T47D (cell line): ENCODE measurements around the gene SFTPA1.
A peak's percentile ranks its signal among the peaks of the same experiment; 100 is the strongest.
"Not testable (repeated sequence)": the region's sequence is repeated elsewhere in the genome, so short reads cannot be mapped to it uniquely, and the experiment has no call there.

ENCODE experiments used
- DNase-seq, 2 experiments: peaks; one replicate each; pipeline versions ENCODE4 v3.0.0 to v3.0.0-alpha.2; 2011 to 2012; ENCODE audit warnings: low read depth in 1 of 2, low spot score in 1 of 2
- JUND ChIP-seq: IDR thresholded peaks from 2 replicates; pipeline ENCODE4 v1.6.1; 2012; ENCODE audit warnings: low read depth
- in situ Hi-C: cut with HindIII; loops from 2 replicates; pipeline ENCODE4 v1.10.0; 2016; ENCODE audit warnings: low sequenced_read_pairs, low pct_unique_long_range_greater_than_20kb

The SFTPA1 gene

DNA sequence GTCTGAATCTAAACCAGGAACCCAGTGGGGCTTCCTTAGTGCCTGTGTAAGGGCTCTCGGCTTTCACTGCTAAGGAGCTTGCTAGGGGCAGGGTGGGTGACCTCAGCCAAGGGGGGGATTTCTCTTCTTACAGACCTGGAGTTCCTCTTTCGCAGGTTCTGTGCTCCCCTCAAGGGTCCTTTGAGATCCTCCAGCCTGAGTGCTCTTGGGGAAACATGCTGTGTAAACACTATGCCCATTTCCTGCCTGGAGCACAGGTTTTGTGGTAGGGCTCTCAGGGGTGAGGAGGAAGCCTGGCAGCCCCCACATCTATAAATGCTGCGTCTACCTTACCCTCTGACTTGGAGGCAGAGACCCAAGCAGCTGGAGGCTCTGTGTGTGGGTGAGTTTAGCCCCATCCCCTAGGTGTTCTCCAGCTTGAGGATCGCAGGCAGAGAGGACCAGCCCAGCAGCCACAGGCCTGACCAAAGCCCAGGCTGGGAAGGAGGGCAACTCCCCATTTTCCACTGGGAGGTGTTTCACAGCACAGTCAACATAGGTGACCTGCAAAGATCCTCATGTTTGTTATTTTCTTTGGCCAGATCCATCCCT, at the start of gene SFTPA1:
Gene SFTPA1, plus strand, starts transcription at position 339 of the 591 bp plus-strand sequence. CDS start 887 bp downstream, outside the sequence.
- TF ChIP-seq JUND: no peak
- in situ Hi-C loops: no loop called here
- no peak for DNase-seq

DNA sequence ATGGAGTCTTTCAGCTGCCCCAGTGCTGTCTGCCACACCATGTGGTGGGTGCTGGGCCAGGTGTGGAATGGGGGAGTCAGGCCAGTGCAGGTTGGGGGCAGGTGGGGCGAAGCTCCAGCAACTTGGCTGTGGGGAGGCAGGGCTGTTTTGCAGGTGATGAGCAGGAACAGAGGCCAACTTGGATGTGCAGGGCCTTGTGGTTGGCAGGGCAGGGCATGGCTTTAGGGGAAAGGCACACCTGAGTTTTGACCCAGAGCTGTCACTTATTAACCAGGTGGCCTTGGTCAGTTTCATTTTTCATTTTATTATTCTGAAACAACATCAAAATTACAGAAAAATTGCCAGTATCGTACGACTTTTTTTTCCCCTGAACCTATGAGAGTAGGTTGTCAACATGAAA, 49.5 kb upstream of the SFTPA1 start:
- no peak for TF ChIP-seq JUND
- DNase-seq: no peak
- in situ Hi-C loops: no loop called here

DNA sequence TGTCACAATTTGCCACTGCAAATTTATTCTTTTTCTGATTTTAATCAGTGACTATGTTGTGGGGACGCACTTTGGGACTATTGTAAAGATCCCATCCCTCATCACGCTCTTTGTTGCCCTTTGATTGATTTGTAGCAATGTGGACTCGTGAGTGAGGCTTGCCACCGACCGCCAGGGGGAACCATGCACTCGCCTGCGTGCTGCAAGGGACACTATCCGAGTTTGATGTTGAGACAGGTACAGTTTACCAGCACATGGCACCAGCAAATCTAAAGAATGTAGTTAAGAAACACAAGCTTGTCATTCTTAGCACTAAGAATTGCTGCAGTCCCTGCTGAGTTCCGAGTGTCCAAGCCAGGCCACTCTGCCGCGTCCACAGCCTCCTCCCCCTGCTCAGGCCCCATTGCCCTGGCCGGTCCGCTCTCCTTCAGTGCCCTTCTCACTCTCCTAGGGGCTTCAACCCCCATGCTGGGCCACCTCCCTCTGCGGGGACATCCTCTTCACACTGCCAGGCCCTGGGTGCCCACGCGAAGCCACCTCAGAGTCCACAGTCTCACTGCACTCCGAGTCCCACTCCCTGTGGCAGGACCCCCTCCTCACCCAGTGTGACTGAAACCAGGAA, 48.5 kb upstream of the SFTPA1 start:
- TF ChIP-seq JUND: no peak
- in situ Hi-C loops: no loop called here
- peak; percentile 69 to 86 for DNase-seq

DNA sequence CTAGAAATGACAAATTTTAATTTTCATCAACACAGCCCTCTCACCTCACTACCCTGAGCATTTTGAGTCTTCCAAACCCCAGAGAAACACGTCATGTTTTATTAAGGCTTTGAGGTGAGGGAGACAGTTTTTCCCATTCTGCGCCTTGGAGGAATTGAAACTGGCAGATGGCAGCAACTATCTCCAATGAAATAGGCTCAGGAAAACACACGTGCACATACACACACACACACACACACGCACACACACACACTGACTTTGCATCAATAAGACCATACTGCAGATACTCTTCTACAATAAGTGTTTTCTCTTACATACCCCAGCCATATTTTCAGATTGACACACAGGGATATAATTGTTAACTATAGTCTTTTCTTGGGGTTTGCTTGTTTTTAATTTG, 47.3 kb upstream of the SFTPA1 start:
- no peak for TF ChIP-seq JUND
- in situ Hi-C loops: no loop called here
- DNase-seq: peak in 1 of 2 experiments; percentile 9

DNA sequence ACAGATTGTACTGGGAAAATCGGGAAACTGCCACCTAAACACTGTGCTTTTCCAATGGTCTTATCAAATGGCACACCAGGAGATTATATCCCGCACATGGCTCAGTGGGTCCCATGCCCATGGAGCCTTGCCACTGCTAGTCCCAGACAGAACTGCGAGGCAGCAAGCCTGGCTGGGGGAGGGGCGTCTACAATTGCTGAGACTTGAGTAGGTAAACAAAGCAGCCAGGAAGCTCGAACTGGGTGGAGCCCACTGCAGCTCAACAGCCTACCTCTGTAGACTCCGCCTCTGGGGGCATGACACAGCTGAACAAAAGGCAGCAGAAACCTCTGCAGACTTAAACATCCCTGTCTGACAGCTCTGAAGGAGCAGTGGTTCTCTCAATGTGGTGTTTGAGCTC, 40.1 kb upstream of the SFTPA1 start:
- DNase-seq: peak in 1 of 2 experiments; percentile 58
- in situ Hi-C loops: not testable (repeated sequence)

DNA sequence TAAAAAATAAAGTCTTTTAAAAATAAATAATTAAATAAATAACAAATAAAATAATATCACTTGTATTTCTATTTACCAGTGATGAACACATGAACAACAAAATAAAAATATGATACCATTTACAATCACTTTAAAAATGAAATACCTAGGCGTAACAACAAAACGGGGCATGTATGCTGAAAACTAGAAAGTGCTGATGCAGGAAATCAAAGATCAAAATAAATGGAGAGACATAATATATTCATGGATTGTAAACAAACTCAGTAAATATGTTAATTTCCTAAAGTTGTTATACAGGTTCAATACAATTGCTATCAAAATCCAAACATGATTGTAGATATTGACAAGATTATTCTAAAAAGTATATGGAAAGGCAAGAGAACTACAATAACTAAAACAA, 31.4 kb upstream of the SFTPA1 start:
- no peak for DNase-seq
- in situ Hi-C loops: no loop called here
- TF ChIP-seq JUND: no peak

DNA sequence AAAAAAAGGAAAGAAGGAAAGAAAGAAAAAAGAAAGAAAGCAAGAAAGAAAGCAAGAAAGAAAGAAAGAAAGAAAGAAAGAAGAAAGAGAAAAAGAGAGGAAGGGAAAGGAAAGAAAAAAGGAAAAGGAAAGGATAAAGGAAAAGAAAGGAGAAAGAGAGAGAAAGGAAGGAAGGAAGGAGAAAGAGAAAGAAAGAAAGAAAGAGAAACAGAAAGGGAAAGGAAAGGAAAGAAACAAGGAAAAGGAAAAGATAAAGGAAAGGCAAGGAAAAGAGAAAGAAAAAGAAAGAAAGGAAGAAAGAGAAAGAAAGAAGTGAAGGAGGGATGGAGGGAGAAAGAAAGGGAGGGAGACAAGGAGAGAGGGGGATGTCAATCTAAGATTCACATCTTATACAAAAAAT, 29.7 kb upstream of the SFTPA1 start:
- TF ChIP-seq JUND: no peak
- in situ Hi-C loops: no loop called here
- DNase-seq: no peak

DNA sequence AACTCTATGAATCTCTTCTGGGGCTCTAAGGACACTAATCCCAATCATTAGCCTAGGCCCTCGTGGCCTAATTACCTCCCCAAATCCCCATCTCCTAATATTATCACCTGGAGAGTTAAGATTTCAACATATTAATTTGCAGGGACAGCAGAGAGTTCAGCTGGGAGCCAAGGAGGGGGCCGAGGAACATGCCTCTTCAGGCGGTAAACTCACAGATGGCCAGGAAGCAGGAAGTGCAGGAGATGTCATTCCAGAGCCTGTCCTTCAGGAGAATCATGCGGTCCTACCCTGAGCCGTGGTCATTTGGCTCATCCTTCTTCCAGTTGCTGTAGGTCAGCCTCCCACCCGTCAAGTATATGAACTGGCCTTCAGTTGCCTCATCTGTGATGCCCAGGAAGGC, 28.6 kb upstream of the SFTPA1 start:
- in situ Hi-C loops: no loop called here
- TF ChIP-seq JUND: no peak
- DNase-seq: no peak

DNA sequence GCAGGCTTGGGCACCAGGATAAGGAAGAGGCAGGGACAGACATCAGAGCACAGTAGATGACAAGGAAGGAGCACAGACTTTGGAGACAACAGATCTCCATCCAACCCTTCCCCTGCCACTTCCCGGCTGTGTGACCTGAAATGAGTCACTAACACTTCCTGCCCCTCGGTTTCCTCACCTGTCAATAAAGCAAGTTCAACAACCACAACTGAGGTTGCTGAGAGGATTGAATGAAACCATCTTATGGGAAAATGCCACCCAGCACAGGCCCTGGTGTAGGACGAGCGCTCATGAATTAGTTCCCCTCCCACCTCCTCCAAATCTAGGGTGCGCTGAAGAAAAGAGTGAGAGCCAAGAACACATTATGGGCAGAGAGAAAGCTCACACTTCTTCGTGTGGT, 27.8 kb upstream of the SFTPA1 start:
- DNase-seq, in situ Hi-C loops: not testable (repeated sequence)

DNA sequence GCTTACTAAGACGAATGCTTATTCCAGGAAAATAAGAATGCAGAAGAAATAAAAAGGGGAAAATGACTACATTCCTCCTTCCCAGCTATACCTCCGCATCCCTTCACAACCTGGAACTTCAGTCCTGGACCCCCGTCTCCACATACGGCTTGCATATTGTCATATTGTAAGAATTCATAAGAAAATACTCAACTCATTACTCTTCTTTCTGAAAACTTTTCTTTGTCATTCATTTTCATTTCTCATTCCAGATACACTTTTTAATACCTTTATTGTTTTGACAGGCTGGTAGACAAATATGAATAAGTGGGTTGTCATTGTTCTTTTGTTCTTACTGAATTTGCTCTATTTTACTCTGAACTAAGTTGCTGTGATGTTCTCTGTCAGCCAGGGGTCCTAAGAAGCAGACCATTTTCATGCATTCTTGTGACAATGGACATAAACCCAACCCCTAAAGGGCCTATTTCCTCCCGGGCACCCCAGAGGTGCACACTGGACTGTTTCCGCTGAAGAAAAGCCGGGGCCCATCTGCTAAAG, 27.2 kb upstream of the SFTPA1 start:
- TF ChIP-seq JUND: no peak
- in situ Hi-C loops: no loop called here

DNA sequence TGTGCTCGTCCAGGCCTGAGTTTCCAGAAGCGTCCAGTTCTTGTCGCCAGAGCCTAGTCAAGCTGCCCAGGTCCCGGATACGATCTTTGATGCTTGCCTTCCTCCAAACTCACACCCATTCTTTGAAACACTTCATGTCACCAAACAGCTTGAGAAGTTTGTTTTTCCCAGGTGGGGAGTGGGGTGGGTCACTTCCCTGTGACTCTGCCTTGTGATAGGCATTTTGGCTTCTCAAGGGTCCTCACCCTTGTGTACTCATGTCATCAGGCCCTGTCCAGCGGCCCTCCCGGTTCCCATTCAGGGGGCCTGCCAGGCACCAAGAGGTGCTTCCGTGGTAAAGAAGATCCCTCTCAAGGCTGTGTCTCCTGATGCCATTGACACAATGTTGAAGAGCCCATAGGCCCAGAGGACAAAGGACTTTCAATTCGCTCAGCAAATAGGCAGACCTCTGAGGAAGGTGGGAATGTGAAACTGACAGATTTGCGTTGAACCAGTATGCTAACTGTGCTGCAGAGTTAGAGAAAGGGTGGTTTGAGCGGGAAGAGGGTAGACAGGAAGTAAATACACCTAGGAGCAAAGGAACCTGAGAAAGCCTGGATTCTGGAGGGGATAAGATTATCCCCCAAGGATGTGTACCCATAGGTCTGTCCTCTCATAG, 24.7 kb upstream of the SFTPA1 start:
- no peak for DNase-seq
- in situ Hi-C loops: no loop called here
- no peak for TF ChIP-seq JUND

More for the DNA sequence above, 27.2 kb upstream of the SFTPA1 start:
- no peak for DNase-seq

DNA sequence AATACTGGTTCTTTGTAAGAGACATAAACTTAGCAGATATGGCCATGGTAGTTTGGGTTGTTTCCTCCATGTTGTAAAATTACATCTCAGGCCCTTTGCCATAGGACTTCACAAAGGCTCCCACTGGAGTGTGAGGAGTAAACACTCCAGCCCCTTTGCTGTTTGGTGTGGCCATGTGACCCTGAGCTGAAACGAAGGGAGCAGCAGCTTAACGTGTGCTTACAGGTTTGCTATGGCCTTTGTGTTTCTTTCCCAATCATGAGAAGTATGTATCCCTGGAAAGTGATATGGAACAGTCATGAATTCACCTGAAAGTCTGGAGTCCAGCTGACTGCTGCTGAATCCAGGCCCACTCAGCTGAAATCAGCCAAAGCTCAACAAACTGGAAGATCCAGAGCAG, 23.8 kb upstream of the SFTPA1 start:
- no peak for DNase-seq
- TF ChIP-seq JUND: no peak
- in situ Hi-C loops: no loop called here

DNA sequence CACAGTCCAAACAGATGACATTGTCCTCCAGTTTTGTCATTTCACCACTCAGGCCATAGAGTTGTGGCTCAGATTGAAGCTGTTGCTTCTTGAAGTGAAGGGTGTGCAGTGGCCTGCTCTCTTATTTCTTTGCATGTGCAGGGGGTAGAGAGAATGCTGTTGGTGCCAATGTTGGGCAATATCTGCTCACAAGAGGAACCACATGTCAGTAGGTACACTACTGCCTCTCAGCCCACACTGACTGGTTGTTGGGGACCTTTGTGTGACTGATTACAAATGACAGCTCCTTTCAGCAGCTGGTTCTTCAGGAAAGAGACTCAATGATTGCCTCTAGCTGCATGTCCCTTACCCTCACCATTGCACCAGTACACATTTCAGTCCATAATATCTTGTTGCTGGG, 21.9 kb upstream of the SFTPA1 start:
- in situ Hi-C loops: no loop called here
- DNase-seq: no peak
- TF ChIP-seq JUND: no peak

DNA sequence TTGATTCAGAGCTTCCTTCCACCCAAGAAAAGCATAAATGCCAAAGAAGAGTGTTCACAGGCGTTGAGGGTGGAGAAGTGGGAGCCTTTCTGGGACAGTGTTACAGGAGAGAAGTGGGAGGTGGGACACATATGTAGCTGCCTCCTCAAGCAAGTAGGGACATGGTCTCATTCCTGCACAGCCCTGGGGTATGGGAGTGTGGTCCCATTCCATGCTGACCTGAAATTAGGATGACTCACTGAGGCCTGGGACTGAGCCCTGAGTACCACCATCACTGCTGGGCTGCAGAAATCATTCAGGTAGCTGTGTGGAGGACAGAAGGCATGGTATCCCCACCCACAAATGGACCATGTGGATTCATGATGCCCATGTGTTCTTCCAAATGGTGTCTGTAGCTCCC, 17.4 kb upstream of the SFTPA1 start:
- DNase-seq: no peak
- in situ Hi-C loops: no loop called here
- no peak for TF ChIP-seq JUND

DNA sequence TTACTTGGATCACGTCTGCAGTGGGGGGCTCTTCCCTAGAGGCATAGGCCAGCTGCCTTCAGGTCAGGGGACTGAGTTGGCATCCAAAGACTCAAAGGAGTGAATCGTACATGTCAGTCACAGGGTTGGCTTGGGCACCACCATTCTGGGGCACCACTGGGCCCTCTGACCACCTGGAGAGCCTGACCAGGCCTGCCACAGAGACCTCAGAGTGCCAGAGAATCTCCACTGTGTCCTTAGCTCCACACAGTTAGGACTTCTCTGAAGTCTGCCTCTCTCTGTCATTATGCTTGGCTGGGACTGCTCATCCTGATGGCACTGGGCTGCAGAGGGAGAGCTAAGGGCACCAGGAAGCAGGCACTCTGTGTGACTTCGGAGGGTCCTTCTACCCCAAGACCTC, 16.2 kb upstream of the SFTPA1 start:
- not testable (repeated sequence) for DNase-seq

More for the DNA sequence above, 16.2 kb upstream of the SFTPA1 start:
- in situ Hi-C loops: not testable (repeated sequence)
